HepG2 (cell line): ENCODE data around the gene HOXD4. TPM values are rescaled to one million over a fixed set of nuclear protein-coding genes. Genes with fewer than 3 reads are reported as not detected.

Experiments
- CEBPB ChIP-seq: IDR thresholded peaks from 2 replicates; pipeline ENCODE4 v1.6.1; 2011; ENCODE audit warnings: low read depth, low read length, improper control_type of control experiment, borderline replicate concordance
- FOSL2 ChIP-seq: sonication (generic); formaldehyde crosslinking; IDR thresholded peaks from 2 replicates; pipeline ENCODE4 v1.4.0; 2020; ENCODE audit warnings: missing genetic modification reagents
- NCOA1 ChIP-seq: sonication (generic); formaldehyde crosslinking; IDR thresholded peaks from 2 replicates; pipeline ENCODE4 v1.9.0; 2021; ENCODE audit warnings: missing genetic modification reagents
- NFKBIZ ChIP-seq: IDR thresholded peaks from 2 replicates; pipeline ENCODE4 v1.6.1; 2018; ENCODE audit warnings: missing genetic modification reagents, missing compliant biosample characterization
- NFYB ChIP-seq: sonication (generic); formaldehyde crosslinking; IDR thresholded peaks from 2 replicates; pipeline ENCODE4 v1.4.0; 2020; ENCODE audit warnings: missing genetic modification reagents
- PCBP2 ChIP-seq: fragments of 200-400 bp; formaldehyde crosslinking; optimal IDR thresholded peaks from 2 replicates; pipeline ENCODE3; 2018; ENCODE audit warnings: low read length, low read depth; ENCODE audit not compliant: poor library complexity, severe bottlenecking
- SRY ChIP-seq: sonication (generic); formaldehyde crosslinking; IDR thresholded peaks from 2 replicates; pipeline ENCODE4 v1.8.0; 2022; ENCODE audit warnings: mild to moderate bottlenecking, missing genetic modification reagents
- U2AF2 ChIP-seq: fragments of 200-400 bp; formaldehyde crosslinking; IDR thresholded peaks from 2 replicates; pipeline ENCODE4 v1.6.1; 2017; ENCODE audit warnings: low read depth, mild to moderate bottlenecking, low read length
- ZBTB4 ChIP-seq: sonication (generic); formaldehyde crosslinking; IDR thresholded peaks from 2 replicates; pipeline ENCODE4 v1.4.0; 2020; ENCODE audit warnings: missing genetic modification reagents, mild to moderate bottlenecking, borderline replicate concordance
- ZBTB40 ChIP-seq, 2 experiments: fragments of 450-650 bp in 1 of 2; sonication (generic) in 1 of 2; formaldehyde crosslinking in 1 of 2; IDR thresholded peaks; 2 replicates each; pipeline versions ENCODE4 v1.6.1 to v1.8.0; 2016 to 2022; ENCODE audit warnings: antibody characterized with exemption in 1 of 2, mild to moderate bottlenecking in 1 of 2, missing genetic modification reagents in 1 of 2
- ZMYM3 ChIP-seq: sonication (generic); formaldehyde crosslinking; IDR thresholded peaks from 2 replicates; pipeline ENCODE4 v1.5.1; 2020; ENCODE audit warnings: mild to moderate bottlenecking, missing genetic modification reagents
- ZNF280B ChIP-seq: sonication (generic); formaldehyde crosslinking; IDR thresholded peaks from 2 replicates; pipeline ENCODE4 v1.5.0; 2020; ENCODE audit warnings: missing genetic modification reagents, mild to moderate bottlenecking, borderline replicate concordance
- ZNF430 ChIP-seq: sonication (generic); formaldehyde crosslinking; IDR thresholded peaks from 2 replicates; pipeline ENCODE4 v1.9.0; 2021; ENCODE audit warnings: mild to moderate bottlenecking, missing genetic modification reagents
- ZNF451 ChIP-seq: sonication (generic); formaldehyde crosslinking; IDR thresholded peaks from 2 replicates; pipeline ENCODE4 v1.5.0; 2020; ENCODE audit warnings: mild to moderate bottlenecking, missing genetic modification reagents
- ZNF549 ChIP-seq: sonication (generic); formaldehyde crosslinking; IDR thresholded peaks from 2 replicates; pipeline ENCODE4 v1.5.0; 2020; ENCODE audit warnings: missing genetic modification reagents
- polyA plus RNA-seq, 8 experiments: library from polyadenylated mRNA; depleted of rRNA in 3 of 8; stranded (reverse) in 7 of 8; unstranded in 1 of 8; fragments of >200 nt; fragmentation: Illumina TruSeq in 4 of 8; extraction: Trizol in 4 of 8; gene quantifications; 2 replicates each; pipeline versions ENCODE4 v1.2.1 to v1.2.3, GENCODE V29; 2011 to 2016; ENCODE audit warnings: low read depth in 4 of 8, missing spikeins in 1 of 8, mixed read lengths in 1 of 8; ENCODE audit not compliant: insufficient read depth in 1 of 8
- total RNA-seq, 5 experiments: library from RNA; depleted of rRNA; stranded (reverse); fragments of >200 nt; fragmentation: Illumina TruSeq; extraction: Trizol; gene quantifications; 2 replicates each; pipeline ENCODE4 v1.2.3, GENCODE V29; 2016; ENCODE audit warnings: low read depth in 1 of 5

Gene HOXD4
- total and polyA plus RNA-seq, 2 of the 13 experiments (the other 11 are each of a cell fraction or from before 2014, with no cell fraction given): not detected

GRCh38 chr2:176187200-176187898 is 36.0 kb downstream of the HOXD4 start (continued):
- no peak for TF ChIP-seq PCBP2
- TF ChIP-seq NCOA1 (CRISPR knock-in tag): no peak
- TF ChIP-seq ZNF451 (CRISPR knock-in tag): no peak
- TF ChIP-seq NFKBIZ: peak; percentile 34; the same call in 1 of the 2 replicates
- TF ChIP-seq ZNF549: no peak
- no peak for TF ChIP-seq CEBPB
- TF ChIP-seq ZBTB40 (IDR thresholded peaks at IDR 0.05): no peak
- TF ChIP-seq ZBTB40 (CRISPR knock-in tag; IDR thresholded peaks at IDR 0.05): no peak
- no peak for TF ChIP-seq ZNF430 (CRISPR knock-in tag)
- TF ChIP-seq NFYB (CRISPR knock-in tag): no peak
- TF ChIP-seq FOSL2 (CRISPR knock-in tag): no peak
- TF ChIP-seq ZBTB4: no peak
- TF ChIP-seq ZNF280B: no peak
- no peak for TF ChIP-seq U2AF2
- no peak for TF ChIP-seq ZMYM3 (CRISPR knock-in tag)
- no peak for TF ChIP-seq SRY (CRISPR knock-in tag)
